ENCODE data around the gene RAD51B.
"Not testable (repeated sequence)": the region's sequence is repeated elsewhere in the genome, so short reads cannot be mapped to it uniquely, and the experiment has no call there.

RAD51B gene

GRCh38 chr14:68106456-68106855, 286.9 kb downstream of the RAD51B start:
- peaks cover 21% of the 10 kb centered on the region for H3K9me3 Mint-ChIP-seq
- H3K4me1 Mint-ChIP-seq (ENCODE audit: low read depth), result peaks cover 6% of the 10 kb centered on the region
- H3K4me3 Mint-ChIP-seq, result no peak overlapping the region
- no peak overlapping the region for H3K27ac Mint-ChIP-seq
- no peaks in the 10 kb centered on the region for H3K27me3 Mint-ChIP-seq (ENCODE audit: low read depth)
- peaks cover 8% of the 10 kb centered on the region for H3K36me3 Mint-ChIP-seq (ENCODE audit: low read depth)

- H3K4me3 Mint-ChIP-seq, result no peak overlapping the region
- no peaks in the 10 kb centered on the region for H3K27me3 Mint-ChIP-seq (ENCODE audit: low read depth)
- H3K27ac Mint-ChIP-seq, result no peak overlapping the region
- H3K36me3 Mint-ChIP-seq (ENCODE audit: low read depth), result peaks cover 8% of the 10 kb centered on the region
- peaks cover 16% of the 10 kb centered on the region for H3K9me3 Mint-ChIP-seq
- peaks cover 6% of the 10 kb centered on the region for H3K4me1 Mint-ChIP-seq (ENCODE audit: low read depth)
Observed at GRCh38 chr14:68106905-68107304, 287.3 kb downstream of the RAD51B start.

- H3K27me3 Mint-ChIP-seq (ENCODE audit: low read depth), result no peaks in the 10 kb centered on the region
- H3K4me3 Mint-ChIP-seq, result no peak overlapping the region
- no peak overlapping the region for H3K27ac Mint-ChIP-seq
- H3K9me3 Mint-ChIP-seq, result no peaks in the 10 kb centered on the region
- peaks cover 6% of the 10 kb centered on the region for H3K4me1 Mint-ChIP-seq (ENCODE audit: low read depth)
- no peaks in the 10 kb centered on the region for H3K36me3 Mint-ChIP-seq (ENCODE audit: low read depth)
Observed at GRCh38 chr14:68109132-68109900, 289.7 kb downstream of the RAD51B start.

GRCh38 chr14:68111097-68111852, 291.7 kb downstream of the RAD51B start:
- Mint-ChIP-seq H3K27me3 (ENCODE audit: low read depth) (no peaks in the 10 kb centered on the region), H3K4me1 (ENCODE audit: low read depth) (peaks cover 6% of the 10 kb centered on the region), H3K27ac (no peak overlapping the region), H3K36me3 (ENCODE audit: low read depth) (no peaks in the 10 kb centered on the region), H3K4me3 (no peak overlapping the region), H3K9me3 (no peaks in the 10 kb centered on the region)

- Mint-ChIP-seq H3K27ac (no peak overlapping the region), H3K27me3 (ENCODE audit: low read depth) (no peaks in the 10 kb centered on the region), H3K4me1 (ENCODE audit: low read depth) (peaks cover 6% of the 10 kb centered on the region), H3K9me3 (no peaks in the 10 kb centered on the region), H3K4me3 (no peak overlapping the region), H3K36me3 (ENCODE audit: low read depth) (no peaks in the 10 kb centered on the region)
Observed at GRCh38 chr14:68111853-68112270, 292.3 kb downstream of the RAD51B start.

- no peaks in the 10 kb centered on the region for H3K27me3 Mint-ChIP-seq (ENCODE audit: low read depth)
- no peak overlapping the region for H3K27ac Mint-ChIP-seq
- H3K36me3 Mint-ChIP-seq (ENCODE audit: low read depth), result no peaks in the 10 kb centered on the region
- peaks cover 6% of the 10 kb centered on the region for H3K4me1 Mint-ChIP-seq (ENCODE audit: low read depth)
- no peaks in the 10 kb centered on the region for H3K9me3 Mint-ChIP-seq
- no peak overlapping the region for H3K4me3 Mint-ChIP-seq
Observed at GRCh38 chr14:68112442-68112841, 292.9 kb downstream of the RAD51B start.

GRCh38 chr14:68113343-68113930, 293.9 kb downstream of the RAD51B start:
- Mint-ChIP-seq H3K4me3 (no peak overlapping the region), H3K36me3 (ENCODE audit: low read depth) (no peaks in the 10 kb centered on the region), H3K4me1 (ENCODE audit: low read depth) (peaks cover 6% of the 10 kb centered on the region), H3K27ac (no peak overlapping the region), H3K9me3 (no peaks in the 10 kb centered on the region), H3K27me3 (ENCODE audit: low read depth) (no peaks in the 10 kb centered on the region)

GRCh38 chr14:68115952-68116351, 296.4 kb downstream of the RAD51B start:
- H3K4me1 Mint-ChIP-seq (ENCODE audit: low read depth); H3K4me3 Mint-ChIP-seq; H3K27ac Mint-ChIP-seq; H3K27me3 Mint-ChIP-seq (ENCODE audit: low read depth); H3K9me3 Mint-ChIP-seq; H3K36me3 Mint-ChIP-seq (ENCODE audit: low read depth): not testable (repeated sequence)

GRCh38 chr14:68122651-68123050, 303.1 kb downstream of the RAD51B start:
- Mint-ChIP-seq H3K36me3 (ENCODE audit: low read depth) (peaks cover 2% of the 10 kb centered on the region), H3K27me3 (ENCODE audit: low read depth) (no peaks in the 10 kb centered on the region), H3K27ac (no peak overlapping the region), H3K4me1 (ENCODE audit: low read depth) (peaks cover 1% of the 10 kb centered on the region), H3K9me3 (peaks cover 15% of the 10 kb centered on the region), H3K4me3 (no peak overlapping the region)

GRCh38 chr14:68124050-68124449, 304.5 kb downstream of the RAD51B start:
- H3K9me3 Mint-ChIP-seq, result peaks cover 15% of the 10 kb centered on the region
- H3K27me3 Mint-ChIP-seq (ENCODE audit: low read depth), result no peaks in the 10 kb centered on the region
- peaks cover 1% of the 10 kb centered on the region for H3K4me1 Mint-ChIP-seq (ENCODE audit: low read depth)
- no peak overlapping the region for H3K27ac Mint-ChIP-seq
- peaks cover 2% of the 10 kb centered on the region for H3K36me3 Mint-ChIP-seq (ENCODE audit: low read depth)
- H3K4me3 Mint-ChIP-seq, result no peak overlapping the region

GRCh38 chr14:68124979-68125731, 305.6 kb downstream of the RAD51B start:
- peaks cover 15% of the 10 kb centered on the region for H3K9me3 Mint-ChIP-seq
- no peak overlapping the region for H3K4me3 Mint-ChIP-seq
- H3K27ac Mint-ChIP-seq, result no peak overlapping the region
- H3K36me3 Mint-ChIP-seq (ENCODE audit: low read depth), result peaks cover 2% of the 10 kb centered on the region
- H3K27me3 Mint-ChIP-seq (ENCODE audit: low read depth), result no peaks in the 10 kb centered on the region
- peaks cover 1% of the 10 kb centered on the region for H3K4me1 Mint-ChIP-seq (ENCODE audit: low read depth)

GRCh38 chr14:68127166-68127565, 307.6 kb downstream of the RAD51B start:
- Mint-ChIP-seq H3K4me1 (ENCODE audit: low read depth) (peaks cover 1% of the 10 kb centered on the region), H3K4me3 (no peak overlapping the region), H3K36me3 (ENCODE audit: low read depth) (peaks cover 2% of the 10 kb centered on the region)

GRCh38 chr14:68131907-68132306, 312.3 kb downstream of the RAD51B start:
- no peaks in the 10 kb centered on the region for H3K36me3 Mint-ChIP-seq (ENCODE audit: low read depth)
- no peaks in the 10 kb centered on the region for H3K4me1 Mint-ChIP-seq (ENCODE audit: low read depth)
- no peak overlapping the region for H3K27ac Mint-ChIP-seq
- H3K4me3 Mint-ChIP-seq, result no peak overlapping the region
- H3K27me3 Mint-ChIP-seq (ENCODE audit: low read depth), result no peaks in the 10 kb centered on the region
- H3K9me3 Mint-ChIP-seq, result no peaks in the 10 kb centered on the region

More at GRCh38 chr14:68127166-68127565, 307.6 kb downstream of the RAD51B start:
- no peak overlapping the region for H3K27ac Mint-ChIP-seq
- H3K27me3 Mint-ChIP-seq (ENCODE audit: low read depth), result no peaks in the 10 kb centered on the region
- H3K9me3 Mint-ChIP-seq, result peaks cover 3% of the 10 kb centered on the region

GRCh38 chr14:68132563-68133121, 313.1 kb downstream of the RAD51B start:
- Mint-ChIP-seq H3K27ac (no peak overlapping the region), H3K27me3 (ENCODE audit: low read depth) (no peaks in the 10 kb centered on the region), H3K4me3 (no peak overlapping the region)

More at GRCh38 chr14:68132563-68133121, 313.1 kb downstream of the RAD51B start:
- no peaks in the 10 kb centered on the region for H3K9me3 Mint-ChIP-seq
- H3K4me1 Mint-ChIP-seq (ENCODE audit: low read depth), result no peaks in the 10 kb centered on the region
- H3K36me3 Mint-ChIP-seq (ENCODE audit: low read depth), result no peaks in the 10 kb centered on the region

Data from T-helper 1 cell treated with Interleukin-12 subunit alpha and Interleukin-12 subunit beta and Interleukin-4 antibody, amounts not matched to agents 30 μg/mL and 1 μg/mL, for 36 hours (primary cell).